ENCODE data around the gene RNF111. TPM values are rescaled to one million over a fixed set of nuclear protein-coding genes. Genes with fewer than 3 reads are reported as not detected.

The RNF111 gene
- total RNA-seq, result 56.9 TPM

GRCh38 chr15:58987491-58988005 lies at the start of gene RNF111:
RNF111 (plus strand) TSS chr15:58987663; CDS start chr15:59030823, 43,160 bp downstream.
- DNase-seq (ENCODE audit: low spot score), result peak; percentile 92

- no peak for DNase-seq (ENCODE audit: low spot score)
These were observed 40.3 kb upstream of the RNF111 start for GRCh38 chr15:58947179-58947578.

GRCh38 chr15:58951388-58952007 lies 36.0 kb upstream of the RNF111 start:
- no peak for DNase-seq (ENCODE audit: low spot score)

GRCh38 chr15:58952751-58953150 lies 34.7 kb upstream of the RNF111 start:
- DNase-seq (ENCODE audit: low spot score), result no peak

- DNase-seq (ENCODE audit: low spot score), result no peak
These were observed 30.1 kb upstream of the RNF111 start for GRCh38 chr15:58957101-58957973.

- no peak for DNase-seq (ENCODE audit: low spot score)
These were observed 28.7 kb upstream of the RNF111 start for GRCh38 chr15:58958811-58959210.

- no peak for DNase-seq (ENCODE audit: low spot score)
These were observed 25.3 kb upstream of the RNF111 start for GRCh38 chr15:58962136-58962535.

GRCh38 chr15:58962662-58963565 lies 24.5 kb upstream of the RNF111 start:
- DNase-seq (ENCODE audit: low spot score), result no peak

- no peak for DNase-seq (ENCODE audit: low spot score)
These were observed 20.8 kb upstream of the RNF111 start for GRCh38 chr15:58966698-58967097.

- no peak for DNase-seq (ENCODE audit: low spot score)
These were observed 20.0 kb upstream of the RNF111 start for GRCh38 chr15:58967479-58967878.

- DNase-seq (ENCODE audit: low spot score), result no peak
These were observed 9.6 kb upstream of the RNF111 start for GRCh38 chr15:58977887-58978286.

- DNase-seq (ENCODE audit: low spot score), result no peak
These were observed 7.0 kb upstream of the RNF111 start for GRCh38 chr15:58980351-58980939.

GRCh38 chr15:58981808-58982475 lies 5.5 kb upstream of the RNF111 start:
- DNase-seq (ENCODE audit: low spot score), result no peak

- DNase-seq (ENCODE audit: low spot score), result no peak
These were observed 4.2 kb upstream of the RNF111 start for GRCh38 chr15:58983261-58983660.

- DNase-seq (ENCODE audit: low spot score), result no peak
These were observed 2.0 kb upstream of the RNF111 start for GRCh38 chr15:58985443-58985842.

- DNase-seq (ENCODE audit: low spot score), result no peak
These were observed 427 bp upstream of the RNF111 start for GRCh38 chr15:58987036-58987435.

- peak; percentile 75 for DNase-seq (ENCODE audit: low spot score)
These were observed 733 bp downstream of the RNF111 start for GRCh38 chr15:58988006-58988785.

- no peak for DNase-seq (ENCODE audit: low spot score)
These were observed 4.7 kb downstream of the RNF111 start for GRCh38 chr15:58992181-58992580.

- DNase-seq (ENCODE audit: low spot score), result no peak
These were observed 7.5 kb downstream of the RNF111 start for GRCh38 chr15:58994906-58995453.

- DNase-seq (ENCODE audit: low spot score), result no peak
These were observed 12.2 kb downstream of the RNF111 start for GRCh38 chr15:58999694-59000093.
